ENCODE measurements around the gene ZHX3.

Gene ZHX3

DNA sequence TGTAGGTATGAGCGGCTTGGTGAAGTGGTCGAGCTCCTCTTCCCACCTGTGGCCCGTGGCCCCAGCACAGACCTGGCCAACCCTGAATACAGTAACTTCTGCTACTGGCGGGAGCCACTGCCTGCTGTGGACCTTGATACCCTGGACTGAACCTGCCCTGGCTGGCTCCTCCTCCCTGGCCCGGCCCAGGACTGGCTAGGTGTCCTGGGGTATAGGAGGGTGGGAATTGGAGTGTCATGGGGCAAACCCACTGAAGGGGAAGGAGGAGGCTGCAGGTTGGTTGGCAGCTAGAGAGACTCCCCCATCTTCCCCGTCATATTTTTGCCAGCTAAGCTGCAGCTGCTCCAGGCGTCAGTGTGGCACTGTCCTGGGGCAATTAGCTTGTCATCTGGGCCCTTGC is 41.2 kb upstream of the ZHX3 start:
- no peak for DNase-seq (ENCODE audit: low read depth)
- TF ChIP-seq CTCF (IDR thresholded peaks at IDR 0.05; ENCODE audit: control insufficient read depth, insufficient read depth, low read depth, low read length, missing control alignments), result no peak
- H3K4me3 ChIP-seq (ENCODE audit: control insufficient read depth, low read depth, low read length), result no peak overlapping the region

GRCh38 chr20:41358230-41358629 is 40.7 kb upstream of the ZHX3 start:
- no peak for DNase-seq (ENCODE audit: low read depth)
- H3K4me3 ChIP-seq (ENCODE audit: control insufficient read depth, low read depth, low read length), result no peak overlapping the region
- no peak for TF ChIP-seq CTCF (IDR thresholded peaks at IDR 0.05; ENCODE audit: control insufficient read depth, insufficient read depth, low read depth, low read length, missing control alignments)

DNA sequence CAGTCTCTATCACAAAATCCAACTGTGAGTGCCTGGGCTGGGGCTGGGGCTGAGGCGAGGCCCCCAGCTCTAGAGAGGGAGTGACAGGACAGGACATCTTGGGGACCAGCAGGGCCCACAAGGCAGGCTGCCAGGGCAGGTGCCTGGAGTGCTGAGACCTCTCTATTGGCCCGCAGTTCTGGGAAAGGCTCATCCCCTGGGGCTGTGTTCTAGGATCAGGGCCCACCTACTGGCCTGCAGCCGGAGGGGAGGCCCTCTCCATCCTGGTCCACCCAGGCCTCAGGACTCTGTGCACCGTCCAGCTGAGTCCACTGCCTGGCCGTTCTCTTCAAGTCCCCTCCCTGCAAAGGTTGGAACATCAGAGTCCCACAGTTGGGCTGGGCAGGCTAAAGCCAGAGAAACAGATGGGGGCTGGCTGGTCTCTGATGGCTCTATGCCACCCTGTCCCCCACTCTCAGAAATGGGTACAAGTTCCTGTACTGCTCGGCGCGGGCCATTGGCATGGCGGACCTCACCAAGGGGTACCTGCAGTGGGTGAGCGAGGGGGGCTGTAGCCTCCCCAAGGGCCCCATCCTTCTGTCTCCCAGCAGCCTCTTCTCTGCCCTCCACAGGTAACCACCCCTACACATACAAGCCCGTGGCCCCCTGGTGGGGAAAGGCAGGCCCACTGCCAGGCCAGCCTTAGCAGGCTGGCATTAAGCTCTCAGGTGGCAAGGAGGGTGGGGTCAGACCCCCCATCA is 40.1 kb upstream of the ZHX3 start:
- no peak overlapping the region for H3K4me3 ChIP-seq (ENCODE audit: control insufficient read depth, low read depth, low read length)
- DNase-seq (ENCODE audit: low read depth), result no peak
- TF ChIP-seq CTCF (IDR thresholded peaks at IDR 0.05; ENCODE audit: control insufficient read depth, insufficient read depth, low read depth, low read length, missing control alignments), result no peak

- TF ChIP-seq CTCF (IDR thresholded peaks at IDR 0.05; ENCODE audit: control insufficient read depth, insufficient read depth, low read depth, low read length, missing control alignments), result no peak
- no peak for DNase-seq (ENCODE audit: low read depth)
Measured at GRCh38 chr20:41356951-41357350, 39.4 kb upstream of the ZHX3 start.

GRCh38 chr20:41355598-41356203 is 38.2 kb upstream of the ZHX3 start:
- TF ChIP-seq CTCF (IDR thresholded peaks at IDR 0.05; ENCODE audit: control insufficient read depth, insufficient read depth, low read depth, low read length, missing control alignments), result no peak
- no peak for DNase-seq (ENCODE audit: low read depth)
- no peak overlapping the region for H3K4me3 ChIP-seq (ENCODE audit: control insufficient read depth, low read depth, low read length)

More at GRCh38 chr20:41356951-41357350, 39.4 kb upstream of the ZHX3 start:
- H3K4me3 ChIP-seq (ENCODE audit: control insufficient read depth, low read depth, low read length), result no peak overlapping the region

- TF ChIP-seq CTCF (IDR thresholded peaks at IDR 0.05; ENCODE audit: control insufficient read depth, insufficient read depth, low read depth, low read length, missing control alignments), result no peak
- DNase-seq (ENCODE audit: low read depth), result no peak
Measured at GRCh38 chr20:41355192-41355591, 37.7 kb upstream of the ZHX3 start.

More at GRCh38 chr20:41355192-41355591, 37.7 kb upstream of the ZHX3 start:
- H3K4me3 ChIP-seq (ENCODE audit: control insufficient read depth, low read depth, low read length), result no peak overlapping the region

Data from AG09309 (cell line).